ENCODE results near the gene SEC14L2. TPM values are rescaled to one million over a fixed set of nuclear protein-coding genes. Genes with fewer than 3 reads are reported as not detected.

Gene SEC14L2
- total RNA-seq, 1 donor from 2014 or later: 14.5 TPM

DNA sequence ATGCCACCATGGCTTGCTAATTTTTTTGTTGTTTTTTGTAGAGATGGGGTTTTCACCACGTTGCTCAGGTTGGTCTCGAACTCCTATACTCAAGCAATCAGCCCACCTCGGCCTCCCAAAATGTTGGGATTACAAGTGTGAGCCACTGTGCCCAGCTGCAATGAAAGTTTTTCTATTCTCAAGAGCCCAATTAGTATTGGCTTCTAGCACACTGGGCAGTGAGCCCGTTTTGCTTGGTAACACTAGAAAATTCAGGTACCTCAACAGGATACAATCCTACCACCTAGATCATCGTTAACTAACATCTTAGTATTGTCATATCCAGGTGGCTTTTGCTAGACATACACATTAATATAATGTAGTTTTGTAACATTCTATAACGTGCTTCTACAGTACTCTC is 56.0 kb downstream of the SEC14L2 start:
- H3K36me3 Mint-ChIP-seq (ENCODE audit: low read depth, unreplicated experiment): no peaks in the 10 kb centered on the region
- H3K4me1 Mint-ChIP-seq (ENCODE audit: low read depth, unreplicated experiment): no peaks in the 10 kb centered on the region
- Histone ChIP-seq H3K27ac (ENCODE audit: low read depth, low read length) (no peak overlapping the region), H3K79me2 (ENCODE audit: insufficient read depth, low read length) (no peaks in the 10 kb centered on the region), H3K4me1 (ENCODE audit: insufficient read depth, low read length) (no peaks in the 10 kb centered on the region), H4K20me1 (ENCODE audit: insufficient read depth, low read length) (no peaks in the 10 kb centered on the region), H3K9me3 (ENCODE audit: insufficient read depth, low read depth, low read length) (peaks cover 3% of the 10 kb centered on the region), H2AFZ (ENCODE audit: low read depth, low read length) (no peak overlapping the region), H3K27me3 (ENCODE audit: insufficient read depth, low read length) (no peaks in the 10 kb centered on the region), H3K4me3 (ENCODE audit: insufficient read depth, low read depth, low read length) (no peak overlapping the region), H3K4me2 (ENCODE audit: low read length) (no peak overlapping the region), H3K9ac (ENCODE audit: low read length) (no peak overlapping the region), H3K36me3 (ENCODE audit: insufficient read depth, low read length) (no peaks in the 10 kb centered on the region)
- no peak for DNase-seq (ENCODE audit: low read depth)
- H3K9me3 Mint-ChIP-seq (ENCODE audit: unreplicated experiment): no peaks in the 10 kb centered on the region
- no peak for TF ChIP-seq EZH2 (IDR thresholded peaks at IDR 0.05; ENCODE audit: insufficient read depth, low read length)
- TF ChIP-seq, protein P1, sequence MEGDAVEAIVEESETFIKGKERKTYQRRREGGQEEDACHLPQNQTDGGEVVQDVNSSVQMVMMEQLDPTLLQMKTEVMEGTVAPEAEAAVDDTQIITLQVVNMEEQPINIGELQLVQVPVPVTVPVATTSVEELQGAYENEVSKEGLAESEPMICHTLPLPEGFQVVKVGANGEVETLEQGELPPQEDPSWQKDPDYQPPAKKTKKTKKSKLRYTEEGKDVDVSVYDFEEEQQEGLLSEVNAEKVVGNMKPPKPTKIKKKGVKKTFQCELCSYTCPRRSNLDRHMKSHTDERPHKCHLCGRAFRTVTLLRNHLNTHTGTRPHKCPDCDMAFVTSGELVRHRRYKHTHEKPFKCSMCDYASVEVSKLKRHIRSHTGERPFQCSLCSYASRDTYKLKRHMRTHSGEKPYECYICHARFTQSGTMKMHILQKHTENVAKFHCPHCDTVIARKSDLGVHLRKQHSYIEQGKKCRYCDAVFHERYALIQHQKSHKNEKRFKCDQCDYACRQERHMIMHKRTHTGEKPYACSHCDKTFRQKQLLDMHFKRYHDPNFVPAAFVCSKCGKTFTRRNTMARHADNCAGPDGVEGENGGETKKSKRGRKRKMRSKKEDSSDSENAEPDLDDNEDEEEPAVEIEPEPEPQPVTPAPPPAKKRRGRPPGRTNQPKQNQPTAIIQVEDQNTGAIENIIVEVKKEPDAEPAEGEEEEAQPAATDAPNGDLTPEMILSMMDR (IDR thresholded peaks at IDR 0.05; ENCODE audit: insufficient read depth, low read depth, low read length): no peak
- no peak overlapping the region for H3K4me3 Mint-ChIP-seq (ENCODE audit: unreplicated experiment)
- H3K27me3 Mint-ChIP-seq (ENCODE audit: low read depth, unreplicated experiment): peaks cover 15% of the 10 kb centered on the region
- H3K27ac Mint-ChIP-seq (ENCODE audit: unreplicated experiment): no peak overlapping the region
- no peak for FAIRE-seq

DNA sequence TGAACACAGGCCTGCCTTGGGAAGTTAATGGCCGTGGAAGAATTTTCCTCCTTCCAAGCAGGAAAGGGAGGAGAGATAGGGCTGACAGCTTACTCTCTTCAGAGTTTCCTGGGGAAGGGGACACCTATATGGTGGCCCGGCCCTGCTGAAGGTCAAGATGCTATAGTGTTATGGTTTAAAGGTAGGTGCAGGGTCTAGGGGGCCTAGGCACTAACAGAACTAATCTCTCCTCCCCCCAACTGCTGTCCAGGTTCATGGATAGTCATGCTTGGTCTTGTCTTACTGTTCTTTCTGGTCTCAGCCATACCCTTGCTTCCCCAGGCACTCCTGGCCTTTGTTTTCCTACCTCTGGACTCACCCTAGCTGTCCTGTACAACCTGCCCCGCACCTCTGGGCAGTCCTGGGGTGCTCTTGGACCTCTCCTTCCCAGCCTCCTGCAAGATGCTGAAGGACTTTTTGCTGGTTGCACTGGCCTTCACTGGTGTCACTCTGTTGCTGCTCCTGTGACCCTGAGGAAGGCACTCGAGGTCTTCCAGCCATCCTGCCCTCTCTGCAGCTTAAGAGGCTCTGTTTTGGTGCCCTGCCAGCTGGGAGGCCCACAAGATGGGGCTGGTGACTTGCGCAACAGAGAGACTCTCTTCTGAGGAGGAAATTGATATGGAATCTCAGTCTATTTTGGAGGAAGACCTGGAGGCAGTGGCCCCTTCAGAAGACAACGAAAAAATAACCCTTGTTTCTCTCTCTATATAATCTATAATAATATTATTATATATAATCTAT is 57.1 kb downstream of the SEC14L2 start:
- no peaks in the 10 kb centered on the region for H3K36me3 Mint-ChIP-seq (ENCODE audit: low read depth, unreplicated experiment)
- H3K27me3 Mint-ChIP-seq (ENCODE audit: low read depth, unreplicated experiment): peaks cover 15% of the 10 kb centered on the region
- H3K4me2 ChIP-seq (ENCODE audit: low read length): no peak overlapping the region
- H3K9me3 Mint-ChIP-seq (ENCODE audit: unreplicated experiment): no peaks in the 10 kb centered on the region
- no peak overlapping the region for H2AFZ ChIP-seq (ENCODE audit: low read depth, low read length)
- no peaks in the 10 kb centered on the region for H3K36me3 ChIP-seq (ENCODE audit: insufficient read depth, low read length)
- no peaks in the 10 kb centered on the region for H3K79me2 ChIP-seq (ENCODE audit: insufficient read depth, low read length)
- FAIRE-seq (no peak), DNase-seq (ENCODE audit: low read depth) (no peak)
- no peaks in the 10 kb centered on the region for H3K4me1 ChIP-seq (ENCODE audit: insufficient read depth, low read length)
- H3K27ac ChIP-seq (ENCODE audit: low read depth, low read length): no peak overlapping the region
- no peaks in the 10 kb centered on the region for H4K20me1 ChIP-seq (ENCODE audit: insufficient read depth, low read length)
- H3K4me1 Mint-ChIP-seq (ENCODE audit: low read depth, unreplicated experiment): no peaks in the 10 kb centered on the region
- no peak overlapping the region for H3K27ac Mint-ChIP-seq (ENCODE audit: unreplicated experiment)
- H3K27me3 ChIP-seq (ENCODE audit: insufficient read depth, low read length): no peaks in the 10 kb centered on the region
- peaks cover 3% of the 10 kb centered on the region for H3K9me3 ChIP-seq (ENCODE audit: insufficient read depth, low read depth, low read length)
- H3K4me3 ChIP-seq (ENCODE audit: insufficient read depth, low read depth, low read length): no peak overlapping the region
- no peak overlapping the region for H3K4me3 Mint-ChIP-seq (ENCODE audit: unreplicated experiment)
- H3K9ac ChIP-seq (ENCODE audit: low read length): no peak overlapping the region
- TF ChIP-seq, protein P1 (IDR thresholded peaks at IDR 0.05; ENCODE audit: insufficient read depth, low read depth, low read length): no peak
- TF ChIP-seq EZH2 (IDR thresholded peaks at IDR 0.05; ENCODE audit: insufficient read depth, low read length): no peak

Measured in astrocyte (in vitro differentiated cells and primary cell).